A673 (cell line): ENCODE measurements around the gene MSL2.
"Not testable (repeated sequence)": the region's sequence is repeated elsewhere in the genome, so short reads cannot be mapped to it uniquely, and the experiment has no call there.

Experiments
- EZH2 ChIP-seq: fragments of 200-600 bp; sonication (generic); IDR thresholded peaks from 2 replicates; pipeline ENCODE4 v1.6.1; 2017; ENCODE audit warnings: borderline replicate concordance, low read depth, mild to moderate bottlenecking, mixed read lengths, antibody characterized with exemption, low read length; ENCODE audit not compliant: poor library complexity, severe bottlenecking
- TF ChIP-seq, protein P1 (sequence below): fragments of 300-800, 200-600 bp; sonication (generic); conservative IDR thresholded peaks from 2 replicates; pipeline ENCODE4 v1.5.1; 2017; ENCODE audit warnings: low read depth, mild to moderate bottlenecking, antibody characterized with exemption, low read length, moderate library complexity, mixed read lengths

GRCh38 chr3:136144397-136144796 lies 51.7 kb downstream of the MSL2 start:
- TF ChIP-seq, protein P1, sequence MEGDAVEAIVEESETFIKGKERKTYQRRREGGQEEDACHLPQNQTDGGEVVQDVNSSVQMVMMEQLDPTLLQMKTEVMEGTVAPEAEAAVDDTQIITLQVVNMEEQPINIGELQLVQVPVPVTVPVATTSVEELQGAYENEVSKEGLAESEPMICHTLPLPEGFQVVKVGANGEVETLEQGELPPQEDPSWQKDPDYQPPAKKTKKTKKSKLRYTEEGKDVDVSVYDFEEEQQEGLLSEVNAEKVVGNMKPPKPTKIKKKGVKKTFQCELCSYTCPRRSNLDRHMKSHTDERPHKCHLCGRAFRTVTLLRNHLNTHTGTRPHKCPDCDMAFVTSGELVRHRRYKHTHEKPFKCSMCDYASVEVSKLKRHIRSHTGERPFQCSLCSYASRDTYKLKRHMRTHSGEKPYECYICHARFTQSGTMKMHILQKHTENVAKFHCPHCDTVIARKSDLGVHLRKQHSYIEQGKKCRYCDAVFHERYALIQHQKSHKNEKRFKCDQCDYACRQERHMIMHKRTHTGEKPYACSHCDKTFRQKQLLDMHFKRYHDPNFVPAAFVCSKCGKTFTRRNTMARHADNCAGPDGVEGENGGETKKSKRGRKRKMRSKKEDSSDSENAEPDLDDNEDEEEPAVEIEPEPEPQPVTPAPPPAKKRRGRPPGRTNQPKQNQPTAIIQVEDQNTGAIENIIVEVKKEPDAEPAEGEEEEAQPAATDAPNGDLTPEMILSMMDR, result not testable (repeated sequence)
- TF ChIP-seq EZH2, result not testable (repeated sequence)
